GM20000 (cell line): ENCODE results near the gene OSM.

Source experiments
- DNase-seq: peaks from one replicate; pipeline ENCODE4 v3.0.0; 2012; ENCODE audit warnings: low spot score
- TF ChIP-seq, protein P1 (sequence below): IDR thresholded peaks from 2 replicates; pipeline ENCODE4 v1.5.1; 2012; ENCODE audit warnings: mild to moderate bottlenecking, control low read depth; ENCODE audit errors: extremely low read depth, missing control alignments

Gene OSM

DNA sequence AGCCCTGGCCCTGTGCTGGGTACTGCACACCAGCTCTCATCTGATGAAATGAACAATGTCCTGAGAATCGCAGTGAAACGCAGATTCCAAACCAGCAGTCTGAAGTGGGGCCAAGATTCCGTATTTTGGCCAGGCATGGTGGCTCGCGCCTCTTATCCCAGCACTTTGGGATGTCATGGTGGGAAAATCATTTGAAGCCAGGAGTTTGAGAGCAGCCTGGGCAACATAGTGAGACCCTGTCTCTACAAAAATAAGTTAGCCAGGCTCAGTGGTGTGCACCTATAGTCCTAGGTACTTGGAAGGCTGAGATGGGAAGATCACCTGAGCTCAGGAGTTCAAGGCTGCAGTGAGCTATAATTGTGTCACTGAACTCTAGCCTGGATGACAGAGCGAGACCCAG lies 33.1 kb downstream of the OSM start:
- DNase-seq = no peak
- TF ChIP-seq, protein P1, sequence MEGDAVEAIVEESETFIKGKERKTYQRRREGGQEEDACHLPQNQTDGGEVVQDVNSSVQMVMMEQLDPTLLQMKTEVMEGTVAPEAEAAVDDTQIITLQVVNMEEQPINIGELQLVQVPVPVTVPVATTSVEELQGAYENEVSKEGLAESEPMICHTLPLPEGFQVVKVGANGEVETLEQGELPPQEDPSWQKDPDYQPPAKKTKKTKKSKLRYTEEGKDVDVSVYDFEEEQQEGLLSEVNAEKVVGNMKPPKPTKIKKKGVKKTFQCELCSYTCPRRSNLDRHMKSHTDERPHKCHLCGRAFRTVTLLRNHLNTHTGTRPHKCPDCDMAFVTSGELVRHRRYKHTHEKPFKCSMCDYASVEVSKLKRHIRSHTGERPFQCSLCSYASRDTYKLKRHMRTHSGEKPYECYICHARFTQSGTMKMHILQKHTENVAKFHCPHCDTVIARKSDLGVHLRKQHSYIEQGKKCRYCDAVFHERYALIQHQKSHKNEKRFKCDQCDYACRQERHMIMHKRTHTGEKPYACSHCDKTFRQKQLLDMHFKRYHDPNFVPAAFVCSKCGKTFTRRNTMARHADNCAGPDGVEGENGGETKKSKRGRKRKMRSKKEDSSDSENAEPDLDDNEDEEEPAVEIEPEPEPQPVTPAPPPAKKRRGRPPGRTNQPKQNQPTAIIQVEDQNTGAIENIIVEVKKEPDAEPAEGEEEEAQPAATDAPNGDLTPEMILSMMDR = no peak

DNA sequence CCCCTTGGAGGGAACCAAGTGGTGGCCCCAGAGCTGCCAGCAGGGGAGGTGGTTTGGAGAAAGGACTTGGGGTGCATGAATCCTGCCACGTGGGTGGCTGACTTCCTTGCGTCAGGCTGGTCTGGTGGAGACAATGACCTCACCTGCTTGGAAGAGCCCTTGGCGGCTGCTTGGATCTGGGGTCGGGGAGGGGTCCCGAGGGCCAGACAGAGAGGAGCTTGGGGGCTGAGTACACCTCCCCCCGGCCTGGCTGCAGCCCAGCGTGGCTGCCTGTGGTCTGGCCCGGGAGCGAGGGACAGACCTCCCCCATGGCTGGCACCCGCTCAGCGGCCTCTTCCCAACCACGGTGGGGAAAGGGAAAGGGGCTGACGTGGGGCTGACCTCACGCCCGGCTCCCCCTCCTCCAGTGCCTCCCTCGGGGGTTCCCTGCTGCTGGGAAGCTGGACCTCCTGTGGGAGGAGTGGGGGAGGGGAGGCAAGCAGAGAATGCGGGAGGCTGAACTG lies 33.9 kb downstream of the OSM start:
- TF ChIP-seq, protein P1 = no peak
- DNase-seq = no peak

DNA sequence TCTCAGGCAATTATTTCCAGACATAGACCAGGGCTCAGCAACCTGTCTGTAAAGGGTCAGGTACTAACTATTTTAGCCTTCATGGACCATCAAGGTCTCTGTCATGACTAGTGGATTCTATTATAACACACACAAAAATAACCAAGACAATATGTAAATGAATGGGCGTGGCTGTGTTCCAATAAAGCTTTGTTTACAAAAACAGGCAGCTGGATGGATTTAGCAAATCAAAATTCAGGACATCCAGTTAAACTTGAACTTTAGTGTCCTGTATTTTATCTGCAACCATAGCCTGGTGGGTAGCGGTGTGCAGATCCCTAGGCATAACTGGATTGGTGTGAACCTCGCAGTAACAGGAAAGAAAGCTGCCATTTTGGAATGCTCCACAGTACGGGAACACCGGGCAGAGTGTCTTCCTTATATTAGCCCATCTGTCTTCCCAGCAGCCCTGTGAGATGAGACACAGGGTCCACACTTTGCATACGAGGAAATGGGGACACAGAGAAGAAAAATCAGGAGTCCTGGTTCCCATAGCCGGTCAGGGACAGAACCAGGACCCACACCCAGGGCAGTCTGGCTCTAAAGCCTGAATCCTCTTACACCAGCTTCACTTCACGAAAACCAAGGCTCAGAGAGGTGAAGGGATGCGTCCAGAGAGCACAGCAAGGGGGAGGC lies 35.7 kb downstream of the OSM start:
- no peak for DNase-seq

DNA sequence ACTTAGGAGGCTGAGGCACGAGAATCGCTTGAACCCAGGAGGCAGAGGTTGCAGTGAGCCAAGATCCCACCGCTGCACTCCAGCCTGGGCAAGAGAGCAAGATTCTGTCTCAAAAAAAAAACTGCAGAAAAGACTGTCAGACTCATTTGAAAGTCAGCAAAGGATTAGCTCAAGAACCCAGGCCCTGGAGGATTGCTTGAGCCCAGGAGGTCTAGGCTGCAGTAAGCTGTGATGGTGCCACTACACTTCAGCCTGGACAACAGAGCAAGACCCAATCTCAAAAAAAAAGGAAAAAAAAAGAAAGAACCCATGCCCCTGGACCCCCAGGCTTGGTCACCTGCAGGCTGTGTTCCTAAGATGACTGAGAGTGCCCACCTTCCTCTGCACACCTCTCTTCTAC lies 36.3 kb downstream of the OSM start:
- DNase-seq = no peak
- TF ChIP-seq, protein P1 = no peak

More for the DNA sequence above, 35.7 kb downstream of the OSM start:
- TF ChIP-seq, protein P1 = no peak

DNA sequence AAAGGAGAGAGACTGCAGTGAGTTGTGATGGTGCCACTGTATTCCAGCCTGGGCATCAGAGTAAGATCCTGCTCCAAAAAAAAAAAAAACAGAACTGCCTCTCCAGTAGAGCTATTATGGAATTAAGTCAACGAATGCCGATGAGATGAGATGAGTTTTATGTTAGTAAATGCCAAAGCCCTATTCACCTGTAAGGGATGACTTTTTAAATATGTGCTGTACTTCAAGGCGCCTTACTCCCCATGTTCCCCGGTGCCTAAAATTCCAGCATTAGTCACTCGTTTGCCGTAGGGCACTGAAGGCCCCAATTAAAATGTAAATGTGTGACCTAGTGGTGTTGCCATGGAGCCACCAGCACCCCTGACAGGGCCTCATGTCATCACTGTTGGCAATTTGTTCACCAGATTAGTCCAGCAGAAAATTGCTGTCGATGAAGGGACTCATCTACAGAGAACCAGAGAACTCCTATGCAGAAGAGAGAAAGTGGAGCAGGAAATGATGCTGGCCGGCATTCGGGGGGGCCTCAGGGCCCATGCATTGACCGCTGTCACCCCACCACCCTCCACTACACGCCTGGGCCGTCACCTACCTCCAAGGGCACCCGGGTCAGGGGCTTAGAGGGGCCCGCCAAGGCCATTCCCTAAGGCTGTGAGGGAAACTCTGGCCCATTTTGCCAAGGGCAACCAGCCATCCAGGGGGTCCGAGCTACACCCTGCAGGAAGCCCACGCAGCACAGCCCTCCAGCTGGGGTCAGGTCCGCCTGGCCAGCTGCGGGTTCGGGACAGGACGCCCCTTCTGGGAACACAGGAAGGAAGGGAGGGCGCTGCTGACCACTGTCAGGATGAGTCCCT lies 37.9 kb downstream of the OSM start:
- TF ChIP-seq, protein P1 = no peak
- no peak for DNase-seq

DNA sequence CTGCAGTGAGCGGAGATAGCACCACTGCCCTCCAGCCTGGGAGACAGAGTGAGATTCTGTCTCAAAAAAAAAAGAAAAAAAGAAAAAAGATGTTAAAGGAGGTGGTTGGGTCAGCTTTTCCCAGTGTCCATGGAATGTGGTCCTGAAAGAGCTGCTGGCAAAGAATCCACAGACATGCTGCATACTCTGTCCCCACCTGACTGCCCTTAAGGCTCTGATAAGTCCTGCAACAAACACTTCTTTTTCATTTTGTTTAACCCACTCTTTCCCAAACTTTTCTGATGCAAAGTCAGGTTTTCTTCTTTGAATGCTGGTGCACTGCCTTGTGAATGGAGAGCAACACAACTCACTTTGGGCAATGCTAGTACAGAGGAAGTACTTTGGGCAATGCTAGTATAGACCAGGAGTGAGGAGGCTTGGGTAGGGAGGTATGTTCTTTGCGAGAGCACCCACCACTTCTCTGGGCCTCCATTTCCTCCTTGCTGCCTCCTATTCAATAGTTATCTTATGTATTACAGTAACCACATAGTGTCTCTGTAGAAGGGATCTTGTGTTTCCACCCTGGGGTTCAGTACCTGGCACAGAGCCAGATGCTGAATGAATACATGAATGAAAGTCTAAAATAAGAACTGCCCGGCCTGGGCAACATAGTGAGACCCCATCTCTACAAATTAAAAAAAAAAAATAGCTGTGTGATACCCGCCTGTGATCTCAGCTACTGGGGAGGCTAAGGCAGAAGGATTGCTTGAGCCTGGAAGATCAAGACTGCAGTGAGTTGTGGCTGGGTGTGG lies 39.0 kb downstream of the OSM start:
- TF ChIP-seq, protein P1 = no peak
- DNase-seq = no peak
